ENCODE measurements around the gene GZMH. TPM values are rescaled to one million over a fixed set of nuclear protein-coding genes. Genes with fewer than 3 reads are reported as not detected.
A peak's percentile ranks its signal among the peaks of the same experiment; 100 is the strongest.

Gene GZMH
- total and polyA plus RNA-seq, 7 donors: 1.7 to 2.5 TPM; not detected in 5

- no peaks in the 10 kb centered on the region for H3K4me1 ChIP-seq
- H3K27ac ChIP-seq: no peak overlapping the region
- WGBS, 2 donors: 47 to 74% methylated on average over 8 of the region's 8 CpGs
- H3K27me3 ChIP-seq: no peaks in the 10 kb centered on the region
- no peak for TF ChIP-seq CTCF (IDR thresholded peaks at IDR 0.05)
- no peak for TF ChIP-seq POLR2AphosphoS5 (IDR thresholded peaks at IDR 0.05)
- TF ChIP-seq EP300 (IDR thresholded peaks at IDR 0.05): no peak
- no peak for TF ChIP-seq POLR2A (IDR thresholded peaks at IDR 0.05)
- no peaks in the 10 kb centered on the region for H3K9me3 ChIP-seq
- H3K36me3 ChIP-seq: no peaks in the 10 kb centered on the region
- H3K4me3 ChIP-seq: no peak overlapping the region
- intact Hi-C loops (cut with DNase I): no loop called here
- DNase-seq: no peak
Observed at GRCh38 chr14:24607635-24608514, 1.6 kb downstream of the GZMH start.

GRCh38 chr14:24607081-24607480 lies 2.4 kb downstream of the GZMH start:
- intact Hi-C loops (cut with DNase I): no loop called here
- Histone ChIP-seq H3K9me3 (no peaks in the 10 kb centered on the region), H3K4me3 (no peak overlapping the region), H3K27me3 (no peaks in the 10 kb centered on the region), H3K36me3 (no peaks in the 10 kb centered on the region), H3K27ac (no peak overlapping the region), H3K4me1 (no peaks in the 10 kb centered on the region)
- WGBS, 2 donors: 71 to 84% methylated on average over 4 of the region's 4 CpGs
- TF ChIP-seq POLR2AphosphoS5 (IDR thresholded peaks at IDR 0.05) (no peak), CTCF (IDR thresholded peaks at IDR 0.05) (no peak), POLR2A (IDR thresholded peaks at IDR 0.05) (no peak), EP300 (IDR thresholded peaks at IDR 0.05) (no peak)
- no peak for DNase-seq

GRCh38 chr14:24606297-24606696 lies 3.2 kb downstream of the GZMH start:
- intact Hi-C loops (cut with DNase I): no loop called here
- no peak overlapping the region for H3K4me3 ChIP-seq
- H3K9me3 ChIP-seq: no peaks in the 10 kb centered on the region
- WGBS, 2 donors: 76 to 80% methylated on average over 3 of the region's 3 CpGs
- H3K36me3 ChIP-seq: no peaks in the 10 kb centered on the region
- no peaks in the 10 kb centered on the region for H3K4me1 ChIP-seq
- no peak for DNase-seq
- H3K27me3 ChIP-seq: no peaks in the 10 kb centered on the region
- TF ChIP-seq POLR2AphosphoS5 (IDR thresholded peaks at IDR 0.05): no peak
- TF ChIP-seq EP300 (IDR thresholded peaks at IDR 0.05): no peak
- TF ChIP-seq CTCF (IDR thresholded peaks at IDR 0.05): no peak
- TF ChIP-seq POLR2A (IDR thresholded peaks at IDR 0.05): no peak
- no peak overlapping the region for H3K27ac ChIP-seq

- no peaks in the 10 kb centered on the region for H3K9me3 ChIP-seq
- intact Hi-C loops (cut with DNase I): no loop called here
Observed at GRCh38 chr14:24605435-24606190, 3.9 kb downstream of the GZMH start.

More at GRCh38 chr14:24605435-24606190, 3.9 kb downstream of the GZMH start:
- Histone ChIP-seq H3K4me3 (no peak overlapping the region), H3K36me3 (no peaks in the 10 kb centered on the region), H3K27ac (no peak overlapping the region), H3K27me3 (no peaks in the 10 kb centered on the region), H3K4me1 (no peaks in the 10 kb centered on the region)
- TF ChIP-seq POLR2A (IDR thresholded peaks at IDR 0.05) (no peak), POLR2AphosphoS5 (IDR thresholded peaks at IDR 0.05) (no peak), CTCF (IDR thresholded peaks at IDR 0.05) (peak in 2 of 4 experiments; percentile 24 to 25), EP300 (IDR thresholded peaks at IDR 0.05) (no peak)
- WGBS, 2 donors: 76 to 79% methylated on average over 3 of the region's 3 CpGs
- no peak for DNase-seq

Data from sigmoid colon (tissue), 7 donors.